Left lung (tissue), 10 donors: Measurements from ENCODE around the gene TPO. TPM values are rescaled to one million over a fixed set of nuclear protein-coding genes. Genes with fewer than 3 reads are reported as not detected.
"Not testable (repeated sequence)": the region's sequence is repeated elsewhere in the genome, so short reads cannot be mapped to it uniquely, and the experiment has no call there.

ENCODE experiments used
- ATAC-seq: fragments of 200-7000 bp; cut with Tn5 transposase; one replicate; pipeline ENCODE4 v1.9.1; 2020; ENCODE audit warnings: moderate library complexity
- DNase-seq, 4 donors: peaks; one replicate each; pipeline ENCODE4 v3.0.0-alpha.2; 2013 to 2020
- H3K27ac ChIP-seq, 2 donors: fragments of 200-600 bp; sonication (generic) in 1 of 2; one replicate each; pipeline versions ENCODE4 v1.5.0 to v1.8.0; 2020 to 2021
- H3K27me3 ChIP-seq, 2 donors: fragments of 200-600 bp; sonication (generic) in 1 of 2; one replicate each; pipeline versions ENCODE4 v1.5.0 to v1.8.0; 2020 to 2021
- H3K36me3 ChIP-seq, 2 donors: fragments of 200-600 bp; sonication (generic) in 1 of 2; one replicate each; pipeline versions ENCODE4 v1.5.0 to v1.8.0; 2020 to 2021
- H3K4me1 ChIP-seq, 2 donors: fragments of 200-600 bp; one replicate each; pipeline ENCODE4 v1.8.0; 2021
- H3K4me3 ChIP-seq, 2 donors: fragments of 200-600 bp; sonication (generic) in 1 of 2; one replicate each; pipeline versions ENCODE4 v1.5.0 to v1.8.0; 2020 to 2021; ENCODE audit warnings: mild to moderate bottlenecking in 1 of 2
- H3K9me3 ChIP-seq, 2 donors: fragments of 200-600 bp; sonication (generic) in 1 of 2; one replicate each; pipeline versions ENCODE4 v1.5.0 to v1.8.0; 2020 to 2021
- intact Hi-C, 2 donors: fragments of 100-400 bp; cut with DNase I; formaldehyde crosslinking; loops; one replicate each; pipeline versions ENCODE4 v1.11.2 to v1.14.2; 2022
- polyA plus RNA-seq, 6 donors: library from polyadenylated mRNA; unstranded; fragments of 120-200 nt; gene quantifications; one replicate each; pipeline ENCODE4 v1.2.1, GENCODE V29; 2013; ENCODE audit not compliant: insufficient read length in 6 of 6
- total RNA-seq, 2 donors: library from RNA; stranded (reverse); fragmentation: NEBNext Ultra II Directional; extraction: Animal tissue kit (Norgen Biotek cat#: 25700); gene quantifications; one replicate each; pipeline ENCODE4 v1.2.1, GENCODE V29; 2021
- TF ChIP-seq, protein P1 (sequence below), 2 donors: fragments of 200-600 bp; sonication (generic) in 1 of 2; IDR thresholded peaks; one replicate each; pipeline versions ENCODE4 v1.5.0 to v1.8.0; 2021; ENCODE audit warnings: antibody characterized with exemption in 2 of 2
- donor health status: DM: no; HTN: yes; CAD: no.
- donor health status: DM: no; HTN: no; CAD: no.

The TPO gene
- total and polyA plus RNA-seq, 8 donors, result 0.08 to 0.45 (median 0.21) TPM; not detected in 1

GRCh38 chr2:1405124-1405523, 8.1 kb upstream of the TPO start:
- Histone ChIP-seq H3K4me3 (no peak overlapping the region), H3K9me3 (peaks cover 0 to 3% of the 10 kb centered on the region in 2 donors), H3K27me3 (no peaks in the 10 kb centered on the region), H3K36me3 (no peaks in the 10 kb centered on the region), H3K4me1 (no peaks in the 10 kb centered on the region), H3K27ac (no peak overlapping the region)
- no peak for DNase-seq
- TF ChIP-seq, protein P1, sequence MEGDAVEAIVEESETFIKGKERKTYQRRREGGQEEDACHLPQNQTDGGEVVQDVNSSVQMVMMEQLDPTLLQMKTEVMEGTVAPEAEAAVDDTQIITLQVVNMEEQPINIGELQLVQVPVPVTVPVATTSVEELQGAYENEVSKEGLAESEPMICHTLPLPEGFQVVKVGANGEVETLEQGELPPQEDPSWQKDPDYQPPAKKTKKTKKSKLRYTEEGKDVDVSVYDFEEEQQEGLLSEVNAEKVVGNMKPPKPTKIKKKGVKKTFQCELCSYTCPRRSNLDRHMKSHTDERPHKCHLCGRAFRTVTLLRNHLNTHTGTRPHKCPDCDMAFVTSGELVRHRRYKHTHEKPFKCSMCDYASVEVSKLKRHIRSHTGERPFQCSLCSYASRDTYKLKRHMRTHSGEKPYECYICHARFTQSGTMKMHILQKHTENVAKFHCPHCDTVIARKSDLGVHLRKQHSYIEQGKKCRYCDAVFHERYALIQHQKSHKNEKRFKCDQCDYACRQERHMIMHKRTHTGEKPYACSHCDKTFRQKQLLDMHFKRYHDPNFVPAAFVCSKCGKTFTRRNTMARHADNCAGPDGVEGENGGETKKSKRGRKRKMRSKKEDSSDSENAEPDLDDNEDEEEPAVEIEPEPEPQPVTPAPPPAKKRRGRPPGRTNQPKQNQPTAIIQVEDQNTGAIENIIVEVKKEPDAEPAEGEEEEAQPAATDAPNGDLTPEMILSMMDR (IDR thresholded peaks at IDR 0.05), result no peak
- no peak for ATAC-seq
- intact Hi-C loops, result no loop called here

DNA sequence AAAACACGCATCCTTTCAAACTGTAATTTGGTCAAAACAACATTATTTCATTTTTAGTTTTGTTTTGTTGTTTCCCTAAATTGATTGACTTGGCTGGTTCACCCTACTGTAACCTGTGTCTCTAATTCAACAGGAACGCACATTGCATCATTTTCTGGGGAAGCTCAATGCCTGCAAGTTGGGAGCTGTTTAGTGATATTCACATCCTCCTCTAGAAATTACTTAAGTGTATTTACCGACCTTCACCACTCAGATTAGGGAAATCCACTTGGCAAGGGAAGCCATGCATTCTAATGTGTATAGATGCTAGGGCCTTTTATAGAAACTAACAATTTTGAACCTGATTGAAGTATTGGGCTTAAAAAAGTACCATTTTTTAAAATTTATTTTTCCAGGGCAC, 7.3 kb upstream of the TPO start:
- Histone ChIP-seq H3K4me3 (no peak overlapping the region), H3K36me3 (no peaks in the 10 kb centered on the region), H3K27ac (no peak overlapping the region), H3K4me1 (no peaks in the 10 kb centered on the region), H3K9me3 (peaks cover 0 to 3% of the 10 kb centered on the region in 2 donors), H3K27me3 (no peaks in the 10 kb centered on the region)
- ATAC-seq (no peak), DNase-seq (no peak)
- TF ChIP-seq, protein P1 (IDR thresholded peaks at IDR 0.05), result no peak
- intact Hi-C loops, result no loop called here

GRCh38 chr2:1406434-1406833, 6.8 kb upstream of the TPO start:
- H3K36me3 ChIP-seq, result no peaks in the 10 kb centered on the region
- no peaks in the 10 kb centered on the region for H3K4me1 ChIP-seq
- H3K27me3 ChIP-seq, result no peaks in the 10 kb centered on the region
- H3K27ac ChIP-seq, result no peak overlapping the region
- TF ChIP-seq, protein P1 (IDR thresholded peaks at IDR 0.05), result no peak
- peaks cover 0 to 3% of the 10 kb centered on the region in 2 donors for H3K9me3 ChIP-seq
- no peak for ATAC-seq
- H3K4me3 ChIP-seq, result no peak overlapping the region
- intact Hi-C loops, result no loop called here
- no peak for DNase-seq

DNA sequence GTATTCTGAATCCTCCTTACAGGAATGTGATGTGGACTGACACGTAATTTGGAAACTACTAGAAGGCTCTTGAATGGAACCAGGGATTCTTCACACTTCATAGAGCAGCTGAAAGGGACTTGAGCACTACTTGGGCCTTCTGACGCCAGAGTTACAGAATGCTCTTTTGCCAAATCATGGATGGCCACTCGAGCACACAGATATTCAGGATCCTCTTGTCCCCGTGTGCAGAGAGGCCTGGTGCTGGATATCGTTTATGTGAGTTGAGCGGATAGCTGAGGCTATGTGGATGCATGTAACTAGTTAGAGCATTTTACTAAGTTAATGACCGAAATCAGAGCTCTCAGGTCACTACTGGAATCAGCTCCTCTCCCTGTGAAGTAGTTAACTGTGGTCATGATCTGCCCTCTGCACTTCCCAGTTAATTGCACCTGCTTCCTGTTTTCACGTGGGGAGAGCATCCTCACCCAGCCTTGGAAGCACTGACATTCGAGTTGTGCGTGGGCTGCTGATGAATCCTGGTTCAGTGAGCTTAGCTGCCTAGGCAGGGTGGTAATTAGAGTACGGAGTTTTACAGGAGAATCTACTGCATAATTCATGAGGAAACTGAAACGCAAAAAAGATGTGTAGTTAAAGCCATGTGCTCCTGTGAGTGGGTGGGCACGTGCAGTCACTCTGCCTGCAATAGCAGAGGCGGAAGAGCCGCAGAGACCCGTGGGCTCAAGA, 5.2 kb upstream of the TPO start:
- no peak for DNase-seq
- intact Hi-C loops, result no loop called here

DNA sequence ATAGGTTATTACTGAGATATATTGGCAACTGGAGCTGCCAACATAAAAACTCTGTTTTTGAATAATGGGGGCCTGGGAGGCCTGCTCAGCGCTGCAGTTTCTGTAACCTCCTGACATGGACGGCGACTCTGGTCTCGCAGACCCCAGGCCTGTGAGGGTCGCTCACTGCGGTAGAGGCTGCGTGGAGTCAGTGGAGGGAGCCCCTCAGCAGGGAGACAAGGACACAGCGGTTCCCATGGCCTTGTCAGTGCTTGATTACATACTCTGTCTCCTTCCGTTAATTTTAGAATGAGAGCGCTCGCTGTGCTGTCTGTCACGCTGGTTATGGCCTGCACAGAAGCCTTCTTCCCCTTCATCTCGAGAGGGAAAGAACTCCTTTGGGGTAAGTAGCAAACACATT, 858 bp downstream of the TPO start:
- Histone ChIP-seq H3K4me3 (no peak overlapping the region), H3K4me1 (no peaks in the 10 kb centered on the region), H3K9me3 (no peaks in the 10 kb centered on the region), H3K36me3 (no peaks in the 10 kb centered on the region), H3K27me3 (no peaks in the 10 kb centered on the region), H3K27ac (no peak overlapping the region)
- intact Hi-C loops, result no loop called here
- ATAC-seq (no peak), DNase-seq (no peak)
- TF ChIP-seq, protein P1 (IDR thresholded peaks at IDR 0.05), result no peak

More for the DNA sequence above, 5.2 kb upstream of the TPO start:
- Histone ChIP-seq H3K4me3 (no peak overlapping the region), H3K36me3 (no peaks in the 10 kb centered on the region), H3K27me3 (no peaks in the 10 kb centered on the region), H3K27ac (no peak overlapping the region), H3K4me1 (no peaks in the 10 kb centered on the region), H3K9me3 (no peaks in the 10 kb centered on the region)
- TF ChIP-seq, protein P1 (IDR thresholded peaks at IDR 0.05), result no peak
- ATAC-seq, result no peak

DNA sequence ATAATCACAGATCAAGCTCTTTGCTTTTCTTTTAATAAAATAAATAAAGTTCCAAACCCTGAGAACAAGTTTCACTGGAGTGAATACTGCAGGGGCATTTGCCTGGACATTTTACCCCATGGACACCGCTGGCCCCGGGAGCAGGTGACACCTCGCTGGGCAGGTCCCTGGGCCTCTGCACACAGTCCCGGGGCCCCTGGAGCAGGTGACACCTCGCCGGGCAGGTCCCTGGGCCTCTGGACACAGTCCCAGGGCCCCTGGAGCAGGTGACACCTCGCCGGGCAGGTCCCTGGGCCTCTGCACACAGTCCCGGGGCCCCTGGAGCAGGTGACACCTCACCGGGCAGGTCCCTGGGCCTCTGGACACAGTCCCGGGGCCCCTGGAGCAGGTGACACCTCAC, 1.6 kb downstream of the TPO start:
- H3K36me3 ChIP-seq, H3K4me3 ChIP-seq, intact Hi-C loops, H3K4me1 ChIP-seq, H3K27ac ChIP-seq, ATAC-seq, DNase-seq, H3K9me3 ChIP-seq, H3K27me3 ChIP-seq: not testable (repeated sequence)
